CD4-positive, alpha-beta T cell treated with Interleukin-4 for 4 hours (primary cell): ENCODE results near the gene DPH6.

Experiments
- DNase-seq: peaks from one replicate; pipeline ENCODE4 v3.0.0-alpha.2; 2020

Gene DPH6

DNA sequence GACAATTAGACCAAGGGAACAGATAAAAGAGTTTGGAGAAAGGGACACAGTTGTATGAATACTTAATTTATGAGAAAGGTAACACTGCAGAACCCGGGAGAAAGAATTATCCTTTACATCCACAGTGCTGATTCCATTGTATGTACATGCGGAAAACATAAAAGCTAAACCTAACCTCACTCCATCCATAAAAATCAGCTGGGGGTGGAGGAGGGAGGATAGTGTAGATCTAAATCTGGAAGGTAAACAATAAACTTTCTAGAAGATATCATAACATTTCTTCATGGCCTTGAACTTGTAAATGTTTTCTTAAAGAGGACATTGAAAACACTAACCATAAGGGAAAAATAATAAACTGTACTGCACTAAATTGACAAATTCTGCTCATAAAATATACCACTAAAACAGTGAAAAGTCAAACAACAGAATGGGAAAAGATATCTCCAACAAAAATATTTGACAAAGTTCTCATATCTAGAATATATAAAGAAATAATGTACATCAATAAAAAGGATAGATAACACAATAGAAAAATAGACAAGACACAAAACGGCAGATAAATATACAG, 220.5 kb downstream of the DPH6 start:
- DNase-seq: no peak

DNA sequence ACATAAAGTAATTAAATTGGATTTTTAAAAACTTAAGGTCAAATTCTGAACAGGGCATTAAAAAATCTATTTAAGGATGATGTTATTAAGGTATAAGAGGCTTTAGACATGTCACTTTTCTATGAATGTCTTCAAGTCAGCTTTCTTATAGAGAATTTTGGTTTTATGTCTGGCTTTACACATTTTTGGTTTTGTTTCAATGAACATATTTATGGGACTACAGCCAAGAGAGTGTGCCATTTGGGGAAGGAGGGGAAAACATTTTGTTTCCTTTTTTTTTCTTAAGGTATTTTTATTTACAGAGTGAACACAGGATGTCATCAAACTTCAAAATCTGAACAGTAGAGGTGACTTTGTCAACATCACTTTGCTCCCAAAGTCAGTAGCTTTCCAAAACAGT, 222.8 kb downstream of the DPH6 start:
- no peak for DNase-seq

DNA sequence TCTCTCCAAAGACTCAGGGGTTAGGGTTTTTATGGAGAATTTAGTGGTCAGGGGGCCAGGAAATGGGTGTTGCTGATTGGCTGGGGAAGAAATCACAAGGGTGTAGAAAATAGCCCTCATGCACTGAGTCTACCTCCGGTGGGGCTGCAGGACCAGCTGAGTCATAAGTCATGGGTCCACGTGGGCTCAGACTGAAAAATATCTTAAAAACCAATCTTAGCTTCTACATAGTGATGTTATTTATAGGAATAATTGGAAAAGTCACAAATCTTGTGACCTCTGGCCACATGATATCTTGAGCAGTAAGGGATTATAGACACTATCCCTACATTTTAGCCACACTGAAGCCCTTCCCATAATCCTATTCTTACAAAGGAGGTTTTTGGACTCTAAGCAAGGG, 224.0 kb downstream of the DPH6 start:
- DNase-seq: no peak

DNA sequence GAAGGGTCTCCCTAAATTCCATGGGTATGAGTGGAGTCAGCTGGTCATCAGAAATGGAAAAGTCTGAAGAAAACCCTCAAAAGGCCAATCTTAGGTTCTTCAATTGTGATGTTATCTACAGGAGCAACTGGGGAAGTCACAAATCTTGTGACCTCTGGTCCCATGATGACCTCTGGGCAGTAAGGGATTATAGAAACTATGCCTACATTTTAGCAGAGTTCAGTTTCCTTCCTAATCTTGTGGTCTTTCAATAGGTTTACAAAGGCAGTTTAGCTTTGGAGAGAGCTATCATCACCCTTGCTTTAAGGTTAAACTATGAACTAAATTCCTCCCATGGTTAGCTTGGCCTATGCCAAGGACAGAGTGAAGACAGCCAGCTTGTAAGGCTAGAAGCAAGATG, 225.1 kb downstream of the DPH6 start:
- DNase-seq: no peak
